Activated naive CD4-positive, alpha-beta T cell treated with anti-CD3 and anti-CD28 coated beads for 36 hours (primary cell): ENCODE data around the gene BAIAP2L1. TPM values are rescaled to one million over a fixed set of nuclear protein-coding genes. Genes with fewer than 3 reads are reported as not detected.

Experiments
- CTCF ChIA-PET: fragments of 350-600 bp; sonication (Branson Sonifier 250); formaldehyde crosslinking; loops from one replicate; lab custom pipeline; 2021; ENCODE audit warnings: antibody characterized with exemption; lab: Charles Lee
- DNase-seq: peaks from one replicate; pipeline ENCODE4 v3.0.0-alpha.2; 2020
- H3K27ac Mint-ChIP-seq: one replicate; pipeline ENCODE4 v1.8.0; 2021; ENCODE audit warnings: mild to moderate bottlenecking, mixed read lengths
- H3K27me3 Mint-ChIP-seq: one replicate; pipeline ENCODE4 v1.8.0; 2021; ENCODE audit warnings: low read depth, mixed read lengths
- H3K36me3 Mint-ChIP-seq: one replicate; pipeline ENCODE4 v1.8.0; 2021; ENCODE audit warnings: low read depth, mixed read lengths
- H3K4me1 Mint-ChIP-seq: one replicate; pipeline ENCODE4 v1.8.0; 2021; ENCODE audit warnings: low read depth, mixed read lengths
- H3K4me3 Mint-ChIP-seq: one replicate; pipeline ENCODE4 v1.8.0; 2021; ENCODE audit warnings: mild to moderate bottlenecking, moderate library complexity, mixed read lengths
- H3K9me3 Mint-ChIP-seq: one replicate; pipeline ENCODE4 v1.8.0; 2021; ENCODE audit warnings: mixed read lengths
- intact Hi-C: fragments of 100-400 bp; cut with micrococcal nuclease; formaldehyde crosslinking; loops from one replicate; pipeline ENCODE4 v1.15.1; 2023
- total RNA-seq, 2 experiments: library from RNA; stranded (reverse); gene quantifications; one replicate each; pipeline ENCODE4 v1.2.3, GENCODE V29; 2021

Gene BAIAP2L1
- total RNA-seq, 2 experiments from 2014 or later: 5.6 to 6.1 TPM

DNA sequence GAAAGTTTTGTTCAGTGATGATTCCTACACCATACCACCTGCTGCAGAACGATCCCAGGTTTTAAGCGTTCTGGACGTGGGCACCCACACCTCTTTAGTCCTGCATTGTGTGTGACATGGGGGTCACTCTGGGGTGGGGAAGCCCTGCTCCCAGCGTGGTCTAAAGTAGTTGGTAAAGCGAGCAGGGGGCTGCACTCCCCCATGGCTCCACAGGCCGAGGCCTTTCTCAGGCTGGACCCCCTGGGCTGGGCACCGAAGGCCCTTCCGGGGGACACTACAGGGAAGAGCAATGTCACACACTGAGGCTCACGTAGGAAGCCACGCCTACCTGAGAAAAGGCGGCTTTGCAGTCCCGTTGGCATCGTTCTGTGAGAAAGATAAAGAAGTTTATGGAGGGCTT, 107.1 kb downstream of the BAIAP2L1 start:
- H3K27ac Mint-ChIP-seq: no peak overlapping the region
- intact Hi-C loops: loop anchor here (1.0 to 2.0 kb wide), 2 partner anchors 108 to 451 kb away; partner anchors contain the start of gene BAIAP2L1
- H3K27me3 Mint-ChIP-seq: no peaks in the 10 kb centered on the region

DNA sequence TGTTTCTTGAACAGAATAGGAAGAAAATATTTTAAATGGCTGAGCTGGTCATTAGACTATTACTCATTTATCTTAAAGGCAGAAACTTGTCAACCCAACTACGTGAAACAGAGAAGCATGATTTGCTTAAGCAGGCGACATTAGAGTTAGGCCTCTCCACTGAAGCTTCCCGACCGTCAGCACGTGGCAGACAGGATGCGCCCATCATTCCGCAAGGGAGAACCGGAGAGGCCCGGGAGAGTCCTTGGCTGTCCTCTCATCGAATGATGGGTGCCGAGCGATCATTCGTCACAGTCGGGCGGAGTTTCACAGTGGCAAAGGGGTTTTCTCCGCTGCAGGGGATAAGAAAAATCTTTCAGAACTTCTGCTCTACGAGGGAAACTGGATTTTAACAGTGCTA, 107.6 kb downstream of the BAIAP2L1 start:
- Mint-ChIP-seq H3K27ac (no peak overlapping the region), H3K4me3 (no peak overlapping the region), H3K27me3 (no peaks in the 10 kb centered on the region), H3K9me3 (no peaks in the 10 kb centered on the region), H3K4me1 (peaks cover 4% of the 10 kb centered on the region), H3K36me3 (peaks cover 1% of the 10 kb centered on the region)
- CTCF ChIA-PET: no interaction called here
- DNase-seq: no peak
- intact Hi-C loops: no loop called here

More for the DNA sequence above, 107.1 kb downstream of the BAIAP2L1 start:
- Mint-ChIP-seq H3K36me3 (no peaks in the 10 kb centered on the region), H3K9me3 (no peaks in the 10 kb centered on the region), H3K4me3 (no peak overlapping the region), H3K4me1 (peaks cover 2% of the 10 kb centered on the region)
- CTCF ChIA-PET: interaction anchor here (0.6 kb wide), 1 partner anchor 429 kb away, joined by 3 read pairs; no protein-coding TSS in a partner anchor
- DNase-seq: no peak

DNA sequence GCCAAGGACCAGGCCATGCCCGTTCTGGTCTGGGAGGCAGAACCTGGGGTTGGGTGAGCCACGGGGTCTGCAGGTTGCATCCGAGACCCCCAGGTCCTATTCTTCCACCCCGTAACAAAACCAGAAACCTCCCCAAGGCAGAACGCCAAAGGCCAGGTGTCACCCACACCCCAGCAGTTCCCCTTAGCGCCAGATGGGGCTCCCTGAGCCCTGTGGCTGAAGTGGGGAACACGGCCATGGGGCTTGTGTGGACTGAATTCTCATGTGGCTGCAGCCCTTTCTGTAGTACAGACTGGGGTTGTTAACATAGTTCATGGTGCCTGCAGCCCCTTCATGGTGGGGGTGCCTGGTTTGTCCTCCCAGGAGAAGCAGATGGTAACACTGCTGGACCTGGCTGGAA, 109.2 kb downstream of the BAIAP2L1 start:
- intact Hi-C loops: no loop called here
- peaks cover 1% of the 10 kb centered on the region for H3K36me3 Mint-ChIP-seq
- no peaks in the 10 kb centered on the region for H3K27me3 Mint-ChIP-seq
- DNase-seq: no peak
- H3K9me3 Mint-ChIP-seq: no peaks in the 10 kb centered on the region
- H3K27ac Mint-ChIP-seq: no peak overlapping the region
- H3K4me1 Mint-ChIP-seq: peaks cover 4% of the 10 kb centered on the region
- H3K4me3 Mint-ChIP-seq: no peak overlapping the region
- CTCF ChIA-PET: no interaction called here

DNA sequence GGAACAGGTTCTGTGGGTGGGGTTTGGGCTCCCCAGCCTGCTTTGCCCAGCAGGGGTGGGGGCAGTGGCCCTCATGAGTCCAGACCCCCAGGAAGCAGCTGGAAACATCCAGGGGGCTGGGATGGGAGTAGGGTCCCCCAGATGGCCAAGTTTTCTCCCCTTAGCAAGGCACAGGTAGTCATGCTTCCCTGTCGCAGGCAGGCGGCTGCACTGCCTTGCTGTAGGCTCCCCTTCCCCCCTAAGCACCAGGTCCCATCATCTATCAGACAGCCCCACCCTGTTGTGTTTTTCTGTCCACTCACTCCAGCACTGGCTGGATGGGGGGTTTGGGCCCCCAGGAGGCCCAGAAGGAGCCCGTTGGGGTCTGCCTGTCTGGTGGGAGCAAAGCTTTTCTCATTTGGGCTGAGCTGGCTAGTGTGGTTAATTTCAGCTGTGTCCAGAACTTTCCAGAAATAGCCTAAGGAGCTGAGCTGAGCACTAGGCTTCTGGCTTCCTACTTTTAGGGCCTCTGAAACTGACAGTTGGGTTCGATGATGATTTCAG, 111.5 kb downstream of the BAIAP2L1 start:
- Mint-ChIP-seq H3K4me3 (no peak overlapping the region), H3K9me3 (no peaks in the 10 kb centered on the region), H3K4me1 (peaks cover 16% of the 10 kb centered on the region), H3K27me3 (no peaks in the 10 kb centered on the region), H3K36me3 (peaks cover 1% of the 10 kb centered on the region), H3K27ac (no peak overlapping the region)
- intact Hi-C loops: no loop called here
- CTCF ChIA-PET: no interaction called here
- DNase-seq: no peak

DNA sequence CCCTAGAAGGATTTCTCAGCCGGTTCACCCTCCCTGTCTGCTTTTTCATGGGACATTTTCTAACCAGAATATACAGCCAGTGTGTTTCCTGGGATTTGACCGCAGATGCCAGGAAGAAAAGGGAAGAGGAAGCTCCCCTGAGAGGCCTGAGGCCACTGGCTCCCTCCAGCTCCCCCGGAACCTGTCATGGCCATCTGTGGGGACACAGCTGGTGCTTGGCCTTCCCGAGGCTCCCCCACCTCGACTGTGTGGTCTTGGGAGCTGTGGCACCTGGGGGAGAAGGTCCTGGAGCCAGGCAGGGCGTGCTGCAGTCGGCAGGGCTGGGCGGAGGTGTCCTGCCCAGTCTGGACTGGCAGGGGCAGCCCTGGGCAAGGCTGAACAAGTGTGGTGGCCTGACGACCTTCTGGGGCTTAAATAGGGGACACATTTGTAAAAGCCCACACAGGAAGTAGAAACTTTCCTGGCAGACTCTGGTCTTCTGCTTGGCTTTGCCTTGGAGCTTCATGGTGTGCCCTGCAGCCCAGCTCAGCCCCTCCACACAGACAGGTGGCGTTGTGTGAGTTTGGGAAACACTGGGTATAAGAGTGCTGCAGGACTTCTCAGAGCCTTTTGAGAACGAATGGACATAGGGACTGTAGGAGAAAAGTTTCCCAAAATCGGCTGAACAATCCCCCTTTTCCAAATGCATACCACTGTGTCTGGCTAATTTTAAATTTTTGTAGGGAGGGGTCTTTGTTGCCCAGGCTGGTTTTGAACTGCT, 112.6 kb downstream of the BAIAP2L1 start:
- no peak overlapping the region for H3K4me3 Mint-ChIP-seq
- no peak overlapping the region for H3K27ac Mint-ChIP-seq
- H3K4me1 Mint-ChIP-seq: peaks cover 26% of the 10 kb centered on the region
- intact Hi-C loops: no loop called here
- peaks cover 1% of the 10 kb centered on the region for H3K36me3 Mint-ChIP-seq
- no peak for DNase-seq
- no peaks in the 10 kb centered on the region for H3K9me3 Mint-ChIP-seq
- no peaks in the 10 kb centered on the region for H3K27me3 Mint-ChIP-seq
- CTCF ChIA-PET: no interaction called here

DNA sequence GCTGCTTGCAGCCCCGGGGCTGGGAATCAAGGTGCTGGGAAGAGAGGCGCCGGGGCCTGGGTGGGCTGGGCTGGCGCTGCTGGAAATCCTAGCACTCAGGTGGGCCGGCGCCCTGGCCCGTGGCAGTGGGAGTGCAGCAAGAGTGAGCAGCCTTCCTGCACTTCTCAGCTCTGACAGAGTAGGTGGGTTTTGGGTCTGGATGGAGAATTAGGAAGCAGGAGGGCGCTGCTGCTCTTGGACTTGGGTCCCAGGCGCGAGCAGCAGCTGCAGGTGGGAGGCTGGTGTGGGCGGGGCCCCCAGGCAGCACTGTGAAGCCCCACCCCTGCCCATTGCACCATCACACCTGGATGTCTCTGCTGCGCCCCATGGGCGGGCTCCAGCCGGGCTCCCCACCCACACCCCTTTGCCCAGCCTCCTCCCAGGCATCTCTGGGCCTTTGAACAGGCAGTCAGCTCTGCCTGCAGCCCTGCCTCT, 113.4 kb downstream of the BAIAP2L1 start:
- DNase-seq: no peak
- Mint-ChIP-seq H3K4me3 (no peak overlapping the region), H3K27ac (no peak overlapping the region), H3K9me3 (no peaks in the 10 kb centered on the region), H3K4me1 (peaks cover 33% of the 10 kb centered on the region), H3K27me3 (no peaks in the 10 kb centered on the region), H3K36me3 (peaks cover 4% of the 10 kb centered on the region)
- intact Hi-C loops: no loop called here
- CTCF ChIA-PET: no interaction called here

DNA sequence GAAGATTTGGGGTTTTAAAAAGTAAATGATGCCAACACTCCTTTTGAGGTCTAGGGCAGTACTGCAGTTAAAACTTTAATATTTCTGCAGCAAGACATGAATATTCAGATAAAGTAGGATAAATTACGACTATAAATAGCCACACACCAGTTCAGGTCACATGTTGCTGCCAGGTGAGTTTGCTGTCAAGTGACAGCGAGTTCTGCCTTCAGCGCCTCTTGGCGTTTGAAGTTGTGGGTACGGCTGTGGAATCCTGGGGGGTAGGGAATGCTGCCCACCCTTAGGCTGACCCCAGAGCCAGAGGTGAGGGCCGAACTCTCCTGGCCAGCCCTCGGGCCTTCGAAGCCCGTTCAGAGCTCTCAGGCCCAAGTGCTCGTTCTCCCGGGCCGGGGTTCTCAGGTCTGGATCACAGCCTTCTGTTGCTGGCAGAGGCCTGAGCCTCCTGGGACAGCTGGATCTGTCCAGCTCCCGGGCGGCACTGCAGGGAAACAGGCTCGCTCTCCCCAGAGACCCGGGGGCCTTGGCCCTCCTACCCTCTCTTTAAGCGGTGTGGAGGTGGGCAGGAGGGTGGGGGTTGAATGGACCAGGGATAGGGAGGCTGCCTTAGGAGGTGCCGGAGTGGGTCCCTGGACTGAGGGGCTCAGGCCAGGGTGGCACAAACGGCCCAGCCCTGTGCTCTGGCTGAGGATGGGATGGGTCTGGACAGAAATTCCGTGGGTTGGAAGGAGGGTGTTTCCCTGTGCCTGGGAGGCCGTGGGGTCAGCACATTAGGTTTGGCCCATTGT, 114.0 kb downstream of the BAIAP2L1 start:
- no peaks in the 10 kb centered on the region for H3K27me3 Mint-ChIP-seq
- CTCF ChIA-PET: no interaction called here

DNA sequence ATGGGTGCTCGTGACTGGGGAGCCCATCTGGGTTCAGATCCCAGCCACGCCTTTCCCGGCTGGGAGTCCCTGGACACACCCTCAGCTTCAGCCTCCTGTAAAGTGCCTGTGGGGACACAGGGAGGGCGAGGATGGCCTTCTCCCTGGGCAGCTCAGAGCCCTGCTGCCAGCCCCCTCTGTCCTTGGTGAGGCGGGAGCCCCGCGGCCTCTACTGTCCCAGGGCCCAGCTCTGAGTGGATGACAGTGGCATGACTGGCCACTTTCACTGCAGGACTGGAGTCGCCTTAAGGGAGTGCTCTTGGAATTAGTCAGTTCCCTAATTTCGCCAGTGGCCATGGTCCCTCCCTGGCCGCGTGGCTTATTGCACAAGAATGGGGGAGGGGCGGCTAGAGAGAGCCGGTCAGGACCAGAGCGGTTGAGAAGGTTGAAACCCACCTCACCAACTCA, 114.8 kb downstream of the BAIAP2L1 start:
- Mint-ChIP-seq H3K4me1 (peaks cover 35% of the 10 kb centered on the region), H3K36me3 (peaks cover 4% of the 10 kb centered on the region), H3K27me3 (no peaks in the 10 kb centered on the region), H3K9me3 (no peaks in the 10 kb centered on the region), H3K27ac (no peak overlapping the region), H3K4me3 (no peak overlapping the region)
- CTCF ChIA-PET: no interaction called here
- intact Hi-C loops: no loop called here
- DNase-seq: no peak

More for the DNA sequence above, 114.0 kb downstream of the BAIAP2L1 start:
- intact Hi-C loops: no loop called here
- Mint-ChIP-seq H3K4me1 (peaks cover 35% of the 10 kb centered on the region), H3K27ac (no peak overlapping the region), H3K4me3 (no peak overlapping the region), H3K36me3 (peaks cover 4% of the 10 kb centered on the region), H3K9me3 (no peaks in the 10 kb centered on the region)
- DNase-seq: no peak

DNA sequence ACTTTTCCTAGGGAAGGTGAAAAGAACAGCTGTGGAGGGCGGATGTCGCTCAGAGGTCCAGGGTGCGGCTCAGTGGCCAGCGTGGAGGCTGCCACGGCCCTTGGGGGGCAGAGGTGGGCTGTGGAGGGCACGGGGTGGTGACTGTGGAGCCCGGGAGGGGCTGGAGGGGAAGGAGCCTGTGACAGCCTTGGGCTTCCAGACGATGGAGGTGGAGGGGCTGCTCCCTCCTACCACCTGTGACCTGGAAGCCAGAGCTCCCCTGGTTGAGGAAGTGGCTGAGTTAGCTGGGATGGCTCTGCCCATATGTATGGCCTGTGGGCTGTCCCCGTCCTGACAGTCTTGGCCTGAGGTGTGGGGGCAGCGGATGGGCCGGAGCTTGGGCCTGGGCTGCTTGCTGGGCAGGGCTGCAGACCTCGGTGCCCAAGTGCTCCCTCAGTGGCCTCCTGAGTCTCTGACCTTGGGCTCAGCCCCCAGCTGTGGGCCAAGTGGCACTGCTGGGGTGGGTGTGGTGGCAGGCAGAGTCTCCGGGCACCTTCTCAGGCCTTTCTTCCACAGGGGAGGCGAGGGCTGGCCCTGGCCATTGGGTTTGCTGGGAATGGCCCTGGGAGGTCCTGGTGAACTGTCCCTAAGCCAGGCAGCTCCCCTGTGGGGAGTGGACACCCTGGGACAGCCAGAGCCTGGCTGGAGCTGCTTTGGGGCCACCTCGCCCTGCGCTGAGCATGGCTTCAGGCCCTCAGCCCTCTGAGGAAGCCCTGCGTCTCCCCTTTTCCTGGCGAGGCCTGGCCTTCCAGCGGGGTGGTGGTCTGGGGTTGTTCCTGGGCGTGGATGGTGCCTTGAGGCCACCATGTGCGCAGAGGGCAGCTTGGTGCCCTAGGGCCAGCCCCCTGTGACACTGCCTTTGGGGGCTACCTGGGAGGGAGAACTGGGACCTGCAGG, 115.5 kb downstream of the BAIAP2L1 start:
- Mint-ChIP-seq H3K36me3 (peaks cover 4% of the 10 kb centered on the region), H3K27me3 (no peaks in the 10 kb centered on the region), H3K4me1 (peaks cover 37% of the 10 kb centered on the region), H3K27ac (no peak overlapping the region), H3K4me3 (no peak overlapping the region), H3K9me3 (no peaks in the 10 kb centered on the region)
- CTCF ChIA-PET: interaction anchor here (0.6 kb wide), 1 partner anchor 297 kb away, joined by 3 read pairs; no protein-coding TSS in a partner anchor
- intact Hi-C loops: no loop called here
- no peak for DNase-seq

DNA sequence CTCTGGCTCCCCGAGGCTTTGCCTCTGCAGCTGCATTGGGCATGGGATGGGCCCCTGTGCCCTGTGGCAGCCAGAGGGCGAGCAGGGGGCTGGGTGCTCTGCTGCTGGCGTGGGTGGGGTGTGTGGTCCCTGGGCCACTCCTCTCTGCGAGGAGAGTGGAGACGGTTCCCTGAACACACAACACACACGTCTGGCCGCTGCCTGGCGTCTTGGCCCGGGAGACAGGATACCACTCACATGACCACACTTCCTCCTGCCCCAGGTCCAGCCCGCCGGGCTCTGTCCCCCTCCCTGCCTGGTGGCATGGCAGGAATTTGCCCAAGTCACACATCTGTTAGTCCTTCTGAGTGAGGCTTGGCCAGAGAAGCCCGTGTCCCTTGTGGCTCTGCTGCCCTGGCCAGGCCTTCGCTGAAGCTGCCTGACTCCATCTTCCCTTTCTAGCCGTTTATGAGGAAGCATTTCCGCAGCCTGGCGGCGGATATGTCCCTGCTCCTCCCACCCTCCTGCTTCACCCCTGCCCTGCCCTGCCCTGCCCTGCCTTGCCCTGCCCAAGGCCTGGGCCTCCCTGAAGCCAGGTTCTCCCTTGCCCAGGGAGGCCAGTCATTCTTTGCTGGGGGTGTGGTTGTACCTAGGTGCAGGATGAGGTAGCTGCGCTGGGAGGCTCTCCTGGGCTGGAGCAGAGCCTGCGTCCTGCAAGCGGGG, 116.4 kb downstream of the BAIAP2L1 start:
- Mint-ChIP-seq H3K27ac (no peak overlapping the region), H3K4me1 (peaks cover 36% of the 10 kb centered on the region), H3K27me3 (no peaks in the 10 kb centered on the region), H3K9me3 (no peaks in the 10 kb centered on the region), H3K4me3 (no peak overlapping the region), H3K36me3 (peaks cover 4% of the 10 kb centered on the region)
- no peak for DNase-seq
- intact Hi-C loops: no loop called here
- CTCF ChIA-PET: interaction anchor here (0.6 kb wide), 2 partner anchors 40 to 296 kb away, joined by 3 read pairs; no protein-coding TSS in a partner anchor

DNA sequence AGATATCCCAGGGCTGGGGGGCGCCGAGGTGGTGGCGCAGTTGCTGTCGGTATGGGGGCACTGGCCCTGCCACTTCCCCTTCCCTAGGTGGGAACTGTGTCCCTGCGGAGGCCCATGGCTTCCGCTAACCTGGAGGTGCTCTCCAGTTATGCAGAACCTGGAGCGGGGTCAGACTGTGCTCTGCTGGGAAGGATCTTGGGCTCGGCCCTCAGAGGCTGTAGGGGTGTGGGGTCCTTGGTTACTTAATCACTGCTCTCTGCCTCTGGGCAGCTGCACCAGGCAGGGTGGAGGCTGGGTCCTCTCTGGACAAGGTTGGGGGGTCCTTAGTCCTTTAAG, 117.0 kb downstream of the BAIAP2L1 start:
- no peak for DNase-seq
- H3K4me3 Mint-ChIP-seq: no peak overlapping the region
- H3K27me3 Mint-ChIP-seq: no peaks in the 10 kb centered on the region
- CTCF ChIA-PET: interaction anchor here (1.4 kb wide), 1 partner anchor 17 kb away, joined by 4 read pairs; no protein-coding TSS in a partner anchor
- H3K27ac Mint-ChIP-seq: no peak overlapping the region
- intact Hi-C loops: no loop called here
- H3K9me3 Mint-ChIP-seq: no peaks in the 10 kb centered on the region
- H3K36me3 Mint-ChIP-seq: peaks cover 4% of the 10 kb centered on the region
- peaks cover 35% of the 10 kb centered on the region for H3K4me1 Mint-ChIP-seq
